HEK293 (cell line): ENCODE data around the gene CCP110.
A peak's percentile ranks its signal among the peaks of the same experiment; 100 is the strongest.

Experiments
- EGR2 ChIP-seq: fragments of 450-650 bp; formaldehyde crosslinking; IDR thresholded peaks from 2 replicates; pipeline ENCODE4 v1.5.1; 2016; ENCODE audit warnings: low read depth, missing biosample characterization, missing genetic modification characterization
- HOXD13 ChIP-seq: sonication (generic); formaldehyde crosslinking; IDR thresholded peaks from 2 replicates; pipeline ENCODE4 v1.8.0; 2022; ENCODE audit warnings: missing genetic modification reagents, borderline replicate concordance
- IKZF3 ChIP-seq: fragments of 450-650 bp; IDR thresholded peaks from 2 replicates; pipeline ENCODE4 v1.5.0; 2018; ENCODE audit warnings: missing biosample characterization, mild to moderate bottlenecking, missing genetic modification characterization, moderate library complexity
- PRDM6 ChIP-seq: fragments of 450-650 bp; formaldehyde crosslinking; IDR thresholded peaks from 2 replicates; pipeline ENCODE4 v1.5.1; 2017; ENCODE audit warnings: missing biosample characterization, missing genetic modification characterization
- TRIM28 ChIP-seq: IDR thresholded peaks from 2 replicates; pipeline ENCODE4 v1.6.1; 2011; ENCODE audit warnings: low read length, control low read depth, borderline replicate concordance
- WT1 ChIP-seq: fragments of 450-650 bp; formaldehyde crosslinking; IDR thresholded peaks from 2 replicates; pipeline ENCODE4 v1.5.1; 2016; ENCODE audit warnings: missing biosample characterization, missing genetic modification characterization
- ZBTB17 ChIP-seq: fragments of 450-650 bp; formaldehyde crosslinking; IDR thresholded peaks from 2 replicates; pipeline ENCODE4 v1.5.1; 2016; ENCODE audit warnings: missing biosample characterization, missing genetic modification characterization
- ZBTB8A ChIP-seq: fragments of 450-650 bp; formaldehyde crosslinking; IDR thresholded peaks from 2 replicates; pipeline ENCODE4 v1.5.1; 2016; ENCODE audit warnings: missing biosample characterization, missing genetic modification characterization
- ZNF121 ChIP-seq: fragments of 450-650 bp; formaldehyde crosslinking; IDR thresholded peaks from 2 replicates; pipeline ENCODE4 v1.5.1; 2016; ENCODE audit warnings: missing biosample characterization, missing genetic modification characterization
- ZNF146 ChIP-seq: fragments of 450-650 bp; formaldehyde crosslinking; IDR thresholded peaks from 2 replicates; pipeline ENCODE4 v1.5.1; 2016; ENCODE audit warnings: missing biosample characterization, missing genetic modification characterization
- ZNF16 ChIP-seq: fragments of 450-650 bp; formaldehyde crosslinking; IDR thresholded peaks from 2 replicates; pipeline ENCODE4 v1.5.1; 2016; ENCODE audit warnings: low read depth, missing biosample characterization, missing genetic modification characterization
- ZNF174 ChIP-seq: fragments of 450-650 bp; formaldehyde crosslinking; IDR thresholded peaks from 2 replicates; pipeline ENCODE4 v1.5.0; 2017; ENCODE audit warnings: missing biosample characterization, mild to moderate bottlenecking, missing genetic modification characterization
- ZNF26 ChIP-seq: fragments of 450-650 bp; formaldehyde crosslinking; IDR thresholded peaks from 2 replicates; pipeline ENCODE4 v1.5.1; 2016; ENCODE audit warnings: missing biosample characterization, missing genetic modification characterization
- ZNF266 ChIP-seq: fragments of 450-650 bp; formaldehyde crosslinking; IDR thresholded peaks from 2 replicates; pipeline ENCODE4 v1.5.1; 2016; ENCODE audit warnings: missing biosample characterization, missing genetic modification characterization, low read depth
- ZNF335 ChIP-seq: fragments of 450-650 bp; formaldehyde crosslinking; conservative IDR thresholded peaks from 2 replicates; pipeline ENCODE4 v1.5.1; 2016; ENCODE audit warnings: missing biosample characterization, missing genetic modification characterization
- ZNF37A ChIP-seq: fragments of 450-650 bp; IDR thresholded peaks from 2 replicates; pipeline ENCODE4 v1.5.1; 2018; ENCODE audit warnings: missing biosample characterization, missing genetic modification characterization
- ZNF426 ChIP-seq: fragments of 450-650 bp; formaldehyde crosslinking; IDR thresholded peaks from 2 replicates; pipeline ENCODE4 v1.5.1; 2017; ENCODE audit warnings: missing biosample characterization, missing genetic modification characterization, mild to moderate bottlenecking, inconsistent platforms, moderate library complexity
- ZNF513 ChIP-seq: fragments of 450-650 bp; IDR thresholded peaks from 2 replicates; pipeline ENCODE4 v1.5.1; 2018; ENCODE audit warnings: missing biosample characterization, missing genetic modification characterization
- ZNF629 ChIP-seq: fragments of 450-650 bp; formaldehyde crosslinking; IDR thresholded peaks from 2 replicates; pipeline ENCODE4 v1.5.1; 2017; ENCODE audit warnings: missing biosample characterization, missing genetic modification characterization
- ZNF645 ChIP-seq: fragments of 450-650 bp; formaldehyde crosslinking; IDR thresholded peaks from 2 replicates; pipeline ENCODE4; 2016; ENCODE audit warnings: missing biosample characterization, missing genetic modification characterization
- ZNF768 ChIP-seq: fragments of 450-650 bp; formaldehyde crosslinking; IDR thresholded peaks from 2 replicates; pipeline ENCODE4 v1.5.1; 2018; ENCODE audit warnings: missing biosample characterization, mild to moderate bottlenecking, missing genetic modification characterization
- ZSCAN16 ChIP-seq: fragments of 450-650 bp; formaldehyde crosslinking; IDR thresholded peaks from 2 replicates; pipeline ENCODE4 v1.5.1; 2016; ENCODE audit warnings: missing biosample characterization, missing genetic modification characterization
- TF ChIP-seq, protein P1 (sequence below): fragments of 450-650 bp; formaldehyde crosslinking; IDR thresholded peaks from 2 replicates; pipeline ENCODE4 v1.5.1; 2016; ENCODE audit warnings: missing biosample characterization, missing genetic modification characterization, borderline replicate concordance

The CCP110 gene

DNA sequence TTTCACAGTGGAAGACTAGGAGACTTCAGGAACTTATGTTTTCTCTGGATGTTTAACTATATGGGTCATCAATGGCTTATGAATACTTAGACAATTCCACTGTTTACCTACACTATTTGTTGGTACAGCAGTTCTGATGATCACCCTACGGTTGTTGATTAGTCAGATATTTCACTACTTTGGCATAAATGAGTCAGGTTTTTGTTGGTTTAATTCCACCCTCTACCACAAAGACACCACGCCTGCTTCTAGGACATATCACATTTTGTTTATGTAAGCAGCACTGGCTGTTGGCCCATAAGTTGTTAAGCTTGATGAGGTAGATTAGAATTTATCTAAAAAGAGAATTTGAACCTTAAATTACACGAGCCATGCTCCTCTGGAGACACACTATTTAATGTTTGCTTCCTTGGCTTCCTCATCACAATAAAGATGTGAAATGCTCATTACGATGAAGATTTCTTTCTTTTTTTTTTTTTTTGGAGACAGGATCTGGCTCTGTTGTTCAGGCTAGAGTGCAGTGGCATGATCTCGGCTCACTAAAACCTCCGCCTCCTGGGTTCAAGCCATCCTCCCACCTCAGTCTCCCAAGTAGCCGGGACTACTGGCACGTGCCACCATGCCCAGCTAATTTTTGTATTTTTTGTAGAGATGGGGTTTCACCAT is 6.2 kb upstream of the CCP110 start (continued):
- TF ChIP-seq ZNF513, result no peak
- no peak for TF ChIP-seq ZBTB8A
- TF ChIP-seq, protein P1, sequence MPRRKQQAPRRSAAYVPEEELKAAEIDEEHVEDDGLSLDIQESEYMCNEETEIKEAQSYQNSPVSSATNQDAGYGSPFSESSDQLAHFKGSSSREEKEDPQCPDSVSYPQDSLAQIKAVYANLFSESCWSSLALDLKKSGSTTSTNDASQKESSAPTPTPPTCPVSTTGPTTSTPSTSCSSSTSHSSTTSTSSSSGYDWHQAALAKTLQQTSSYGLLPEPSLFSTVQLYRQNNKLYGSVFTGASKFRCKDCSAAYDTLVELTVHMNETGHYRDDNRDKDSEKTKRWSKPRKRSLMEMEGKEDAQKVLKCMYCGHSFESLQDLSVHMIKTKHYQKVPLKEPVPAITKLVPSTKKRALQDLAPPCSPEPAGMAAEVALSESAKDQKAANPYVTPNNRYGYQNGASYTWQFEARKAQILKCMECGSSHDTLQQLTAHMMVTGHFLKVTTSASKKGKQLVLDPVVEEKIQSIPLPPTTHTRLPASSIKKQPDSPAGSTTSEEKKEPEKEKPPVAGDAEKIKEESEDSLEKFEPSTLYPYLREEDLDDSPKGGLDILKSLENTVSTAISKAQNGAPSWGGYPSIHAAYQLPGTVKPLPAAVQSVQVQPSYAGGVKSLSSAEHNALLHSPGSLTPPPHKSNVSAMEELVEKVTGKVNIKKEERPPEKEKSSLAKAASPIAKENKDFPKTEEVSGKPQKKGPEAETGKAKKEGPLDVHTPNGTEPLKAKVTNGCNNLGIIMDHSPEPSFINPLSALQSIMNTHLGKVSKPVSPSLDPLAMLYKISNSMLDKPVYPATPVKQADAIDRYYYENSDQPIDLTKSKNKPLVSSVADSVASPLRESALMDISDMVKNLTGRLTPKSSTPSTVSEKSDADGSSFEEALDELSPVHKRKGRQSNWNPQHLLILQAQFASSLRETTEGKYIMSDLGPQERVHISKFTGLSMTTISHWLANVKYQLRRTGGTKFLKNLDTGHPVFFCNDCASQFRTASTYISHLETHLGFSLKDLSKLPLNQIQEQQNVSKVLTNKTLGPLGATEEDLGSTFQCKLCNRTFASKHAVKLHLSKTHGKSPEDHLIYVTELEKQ (tag by site-specific recombination), result 0 out of 2 replicates have a peak, but pooled peaks have one; percentile 5
- no peak for TF ChIP-seq ZNF16 (tag by site-specific recombination)
- peak; percentile 53; the same call in 1 of the 2 replicates for TF ChIP-seq IKZF3 (tag by site-specific recombination)
- 0 out of 2 replicates have a peak, but pooled peaks have one; percentile 14 for TF ChIP-seq WT1 (tag by site-specific recombination)
- TF ChIP-seq HOXD13 (CRISPR knock-in tag), result no peak
- TF ChIP-seq ZNF645 (tag by site-specific recombination), result no peak
- no peak for TF ChIP-seq EGR2 (tag by site-specific recombination)
- no peak for TF ChIP-seq ZNF174
- TF ChIP-seq ZNF121 (tag by site-specific recombination), result 0 out of 2 replicates have a peak, but pooled peaks have one; percentile 24
- peak; percentile 73 for TF ChIP-seq ZNF629 (tag by site-specific recombination)
- TF ChIP-seq PRDM6, result peak; percentile 93
- no peak for TF ChIP-seq ZNF266
- no peak for TF ChIP-seq ZSCAN16
- TF ChIP-seq ZNF426 (tag by site-specific recombination), result no peak
- TF ChIP-seq ZNF37A, result no peak
- TF ChIP-seq ZBTB17 (tag by site-specific recombination), result no peak
- TF ChIP-seq ZNF146, result 0 out of 2 replicates have a peak, but pooled peaks have one; percentile 3
- TF ChIP-seq TRIM28, result no peak
- no peak for TF ChIP-seq ZNF768 (tag by site-specific recombination)
- no peak for TF ChIP-seq ZNF26 (tag by site-specific recombination)
- peak; percentile 18; the same call in 1 of the 2 replicates for TF ChIP-seq ZNF335 (tag by site-specific recombination)
- TF ChIP-seq, all 188 proteins: peak for 25
